HEK293 (cell line): ENCODE data around the gene FCN3.

Source experiments
- CTCF ChIA-PET: fragments of 350-600 bp; formaldehyde crosslinking; extraction: SDS; loops from one replicate; lab custom pipeline; 2021; ENCODE audit warnings: antibody characterized with exemption; lab: Yijun Ruan, JAX
- POLR2A ChIA-PET: fragments of 300-600 bp; formaldehyde crosslinking; extraction: SDS; loops from one replicate; lab custom pipeline; 2020; ENCODE audit warnings: antibody characterized with exemption, inconsistent platforms; lab: Yijun Ruan, JAX
- H3K27ac ChIP-seq: fragments of 200-500 bp; sonication (Bioruptor generic); 2 replicates; pipeline ENCODE4 v1.5.1; 2014; ENCODE audit warnings: low read depth, low read length, control low read depth, inconsistent platforms; ENCODE audit errors: extremely low read depth
- H3K36me3 ChIP-seq, 2 experiments: fragments of 200-500 bp in 1 of 2; sonication (Bioruptor generic) in 1 of 2; 1 replicate in 1 of 2; 2 replicates in 1 of 2; pipeline ENCODE4 v1.5.1; 2014 to 2017; ENCODE audit warnings: inconsistent platforms in 2 of 2, low read length in 2 of 2; ENCODE audit not compliant: control insufficient read depth in 2 of 2, insufficient read depth in 1 of 2
- H3K4me1 ChIP-seq: fragments of 200-500 bp; sonication (Bioruptor generic); 2 replicates; pipeline ENCODE4 v1.5.1; 2014; ENCODE audit warnings: mild to moderate bottlenecking, low read length, inconsistent platforms; ENCODE audit not compliant: control insufficient read depth, insufficient read depth
- H3K4me3 ChIP-seq: 2 replicates; pipeline ENCODE4 v1.5.1; 2011; ENCODE audit warnings: low read depth, mild to moderate bottlenecking, control low read depth, low read length, moderate library complexity
- H3K9me3 ChIP-seq: fragments of 200-500 bp; sonication (Bioruptor generic); 2 replicates; pipeline ENCODE4 v1.5.1; 2014; ENCODE audit warnings: low read depth, low read length, inconsistent platforms; ENCODE audit not compliant: control insufficient read depth, insufficient read depth
- KLF1 ChIP-seq: fragments of 450-650 bp; formaldehyde crosslinking; IDR thresholded peaks from 2 replicates; pipeline ENCODE4 v1.5.1; 2016; ENCODE audit warnings: missing biosample characterization, missing genetic modification characterization
- KLF9 ChIP-seq: fragments of 450-650 bp; formaldehyde crosslinking; IDR thresholded peaks from 2 replicates; pipeline ENCODE4 v1.5.1; 2016; ENCODE audit warnings: missing biosample characterization, missing genetic modification characterization, low read depth
- REST ChIP-seq: fragments of 450-650 bp; formaldehyde crosslinking; IDR thresholded peaks from 2 replicates; pipeline ENCODE4 v1.5.1; 2016; ENCODE audit warnings: missing biosample characterization, missing genetic modification characterization
- SCRT1 ChIP-seq: fragments of 450-650 bp; formaldehyde crosslinking; IDR thresholded peaks from 2 replicates; pipeline ENCODE4 v1.5.1; 2016; ENCODE audit warnings: missing biosample characterization, missing genetic modification characterization, borderline replicate concordance
- SP2 ChIP-seq: fragments of 450-650 bp; formaldehyde crosslinking; IDR thresholded peaks from 2 replicates; pipeline ENCODE4 v1.5.1; 2016; ENCODE audit warnings: missing biosample characterization, missing genetic modification characterization
- TRIM28 ChIP-seq: IDR thresholded peaks from 2 replicates; pipeline ENCODE4 v1.6.1; 2011; ENCODE audit warnings: low read length, control low read depth, borderline replicate concordance
- ZBTB48 ChIP-seq: fragments of 450-650 bp; formaldehyde crosslinking; IDR thresholded peaks from 2 replicates; pipeline ENCODE4 v1.5.1; 2016; ENCODE audit warnings: missing biosample characterization, missing genetic modification characterization
- ZFHX2 ChIP-seq: fragments of 450-650 bp; formaldehyde crosslinking; conservative IDR thresholded peaks from 2 replicates; pipeline ENCODE4 v1.5.1; 2016; ENCODE audit warnings: missing biosample characterization, missing genetic modification characterization
- ZIC2 ChIP-seq: fragments of 450-650 bp; formaldehyde crosslinking; IDR thresholded peaks from 2 replicates; pipeline ENCODE4 v1.5.1; 2016; ENCODE audit warnings: missing biosample characterization, missing genetic modification characterization
- ZNF10 ChIP-seq: fragments of 450-650 bp; formaldehyde crosslinking; IDR thresholded peaks from 2 replicates; pipeline ENCODE4 v1.5.1; 2017; ENCODE audit warnings: missing biosample characterization, missing genetic modification characterization
- ZNF239 ChIP-seq: fragments of 450-650 bp; formaldehyde crosslinking; IDR thresholded peaks from 2 replicates; pipeline ENCODE4 v1.5.1; 2016; ENCODE audit warnings: missing biosample characterization, missing genetic modification characterization
- ZNF274 ChIP-seq, 2 experiments: fragments of 200-500 bp in 1 of 2; fragments of 450-650 bp in 1 of 2; sonication (Bioruptor generic) in 1 of 2; formaldehyde crosslinking in 1 of 2; IDR thresholded peaks; 2 replicates each; pipeline versions ENCODE4 v1.5.1 to v1.6.1; 2014 to 2016; ENCODE audit warnings: borderline replicate concordance in 1 of 2, inconsistent platforms in 1 of 2, low read length in 1 of 2, missing biosample characterization in 1 of 2, missing genetic modification characterization in 1 of 2
- ZNF48 ChIP-seq: fragments of 450-650 bp; formaldehyde crosslinking; IDR thresholded peaks from 2 replicates; pipeline ENCODE4 v1.5.1; 2016; ENCODE audit warnings: missing biosample characterization, missing genetic modification characterization
- ZNF580 ChIP-seq: fragments of 450-650 bp; formaldehyde crosslinking; IDR thresholded peaks from 2 replicates; pipeline ENCODE4 v1.5.1; 2016; ENCODE audit warnings: missing biosample characterization, missing genetic modification characterization

The FCN3 gene

GRCh38 chr1:27380766-27381733 is 6.4 kb upstream of the FCN3 start:
- H3K4me3 ChIP-seq, result no peak overlapping the region
- no peaks in the 10 kb centered on the region for H3K4me1 ChIP-seq
- no peak overlapping the region for H3K27ac ChIP-seq
- H3K36me3 ChIP-seq, result no peaks in the 10 kb centered on the region
- TF ChIP-seq ZNF274 (IDR thresholded peaks at IDR 0.05; ENCODE audit: low read length) (no peak), ZNF274 (tag by site-specific recombination; IDR thresholded peaks at IDR 0.05; ENCODE audit: borderline replicate concordance) (no peak), SCRT1 (no peak), TRIM28 (no peak), ZNF48 (tag by site-specific recombination) (no peak), ZBTB48 (tag by site-specific recombination) (peak; percentile 43; the same call in 1 of the 2 replicates)
- ChIA-PET CTCF (interaction anchor here (0.9 to 8.9 kb wide), 5 partner anchors 12 to 97 kb away, joined by 3 to 129 read pairs (median 3); partner anchors contain the start of gene MAP3K6), POLR2A (interaction anchor here (2.8 kb wide), 1 partner anchor 16 kb away, joined by 8 read pairs; no protein-coding TSS in a partner anchor)
- H3K9me3 ChIP-seq, result no peaks in the 10 kb centered on the region

DNA sequence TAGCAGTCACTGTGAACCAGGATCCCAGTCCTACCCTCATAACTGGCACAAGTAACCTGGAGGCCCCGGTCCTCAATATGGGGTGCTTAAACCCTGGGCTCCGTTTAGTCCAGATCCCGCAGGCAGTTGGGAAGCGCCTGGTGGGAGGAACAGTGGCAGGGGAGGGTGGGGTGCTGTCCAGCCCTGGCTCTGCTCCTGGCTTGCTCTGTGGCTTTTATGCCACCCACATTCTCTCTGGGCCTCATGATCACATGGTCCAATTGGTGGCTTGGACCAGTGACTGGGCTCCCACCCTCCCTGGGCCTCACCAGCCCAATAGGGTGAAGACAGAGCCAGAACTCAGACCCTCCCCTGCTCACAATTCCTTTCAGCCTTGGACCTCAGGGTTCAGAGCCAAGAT is 5.6 kb upstream of the FCN3 start:
- Histone ChIP-seq H3K4me1 (no peaks in the 10 kb centered on the region), H3K9me3 (no peaks in the 10 kb centered on the region), H3K4me3 (no peak overlapping the region)
- CTCF ChIA-PET, result interaction anchor here (0.6 kb wide), 1 partner anchor 25 kb away, joined by 3 read pairs; no protein-coding TSS in a partner anchor
- POLR2A ChIA-PET, result no interaction called here
- peak; percentile 70; the same call in 1 of the 2 replicates for TF ChIP-seq REST (tag by site-specific recombination)
- TF ChIP-seq ZNF10, result no peak
- peak; percentile 25; the same call in 1 of the 2 replicates for TF ChIP-seq SP2 (tag by site-specific recombination)
- no peak for TF ChIP-seq ZNF239 (tag by site-specific recombination)
- TF ChIP-seq ZFHX2 (tag by site-specific recombination), result peak; percentile 38; the same call in 1 of the 2 replicates
- TF ChIP-seq, all 188 proteins: peak for 3
- no peak overlapping the region for H3K27ac ChIP-seq
- H3K36me3 ChIP-seq, result no peaks in the 10 kb centered on the region

DNA sequence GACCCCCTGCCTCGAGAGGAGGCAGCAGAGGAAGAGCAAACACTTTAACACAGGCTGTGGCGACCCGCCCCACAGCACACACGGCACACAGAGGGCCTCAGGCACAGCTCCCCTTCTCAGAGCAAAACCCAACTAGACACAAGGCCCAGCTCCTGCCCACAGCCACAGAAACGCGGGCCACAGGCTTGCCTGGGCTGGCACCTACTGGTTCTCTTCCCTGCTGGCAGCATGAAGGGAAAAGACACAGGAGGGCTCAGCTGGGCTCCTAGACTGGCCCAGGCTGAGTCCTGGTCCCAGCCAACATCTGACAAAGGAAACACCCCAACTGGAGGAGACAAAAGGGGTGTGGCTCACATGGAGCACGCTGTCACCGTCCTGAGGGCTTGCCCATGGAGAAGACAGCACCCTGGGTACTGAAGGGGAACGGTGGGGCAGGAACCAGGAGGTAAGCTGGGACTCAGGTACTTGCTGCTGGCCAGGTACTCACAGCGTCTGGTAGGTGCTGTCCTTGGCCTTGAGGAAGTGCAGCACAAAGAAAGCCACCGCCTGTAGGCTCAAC is 5.0 kb upstream of the FCN3 start:
- H3K4me3 ChIP-seq, result no peak overlapping the region
- no peaks in the 10 kb centered on the region for H3K9me3 ChIP-seq
- no peaks in the 10 kb centered on the region for H3K4me1 ChIP-seq
- H3K27ac ChIP-seq, result no peak overlapping the region
- CTCF ChIA-PET, result interaction anchor here (0.6 kb wide), 1 partner anchor 24 kb away, joined by 3 read pairs; no protein-coding TSS in a partner anchor
- POLR2A ChIA-PET, result no interaction called here
- no peaks in the 10 kb centered on the region for H3K36me3 ChIP-seq
- TF ChIP-seq ZIC2 (tag by site-specific recombination) (peak; percentile 80), KLF1 (tag by site-specific recombination) (peak; percentile 32; the same call in 1 of the 2 replicates), ZNF580 (no peak), KLF9 (tag by site-specific recombination) (peak; percentile 26; the same call in 1 of the 2 replicates)
- TF ChIP-seq, all 188 proteins: peak for 3
